K562 (cell line): Measurements from ENCODE around the gene TRIM3. TPM values are rescaled to one million over a fixed set of nuclear protein-coding genes. Genes with fewer than 3 reads are reported as not detected.

ENCODE experiments used
- ATAC-seq: fragments of 200-7000 bp; cut with Tn5 transposase; 3 replicates; pipeline ENCODE4 v1.9.1; 2020; ENCODE audit warnings: moderate library complexity
- BruUV-seq: library from RNA; stranded (reverse); fragments of 400-500 nt; replicated peaks from 2 replicates; lab custom pipeline; 2021; lab: Mats Ljungman, UMichigan
- CTCF ChIA-PET: fragments of 300-600 bp; formaldehyde crosslinking; extraction: SDS; loops from one replicate; lab custom pipeline; 2021; ENCODE audit warnings: low intra/inter-chr PET ratio; lab: Yijun Ruan, JAX
- POLR2A ChIA-PET: fragments of 300-600, 350-650 bp; sonication (Branson Sonifier 250); formaldehyde crosslinking; extraction: SDS; loops from one replicate; lab custom pipeline; 2021; ENCODE audit warnings: antibody characterized with exemption, inconsistent platforms; lab: Yijun Ruan, JAX
- DNase-seq, 4 experiments: peaks; one replicate each; pipeline versions ENCODE4 v3.0.0 to v3.0.0-alpha.2; 2011 to 2018; ENCODE audit warnings: low spot score in 3 of 4, mixed read lengths in 3 of 4; ENCODE audit errors: extremely low read depth in 1 of 4
- FAIRE-seq: peaks from 2 replicates; lab custom pipeline; 2011; peaks lifted over from hg19 to GRCh38; lab: Jason Lieb, UNC
- H2AFZ ChIP-seq: 2 replicates; pipeline ENCODE4 v1.6.0; 2011; ENCODE audit warnings: low read depth, low read length, control low read depth, inconsistent platforms
- H3K27ac ChIP-seq: fragments of 200-600 bp; 3 replicates; pipeline ENCODE4 v1.8.0; 2011; ENCODE audit warnings: low read depth, mild to moderate bottlenecking, control low read depth, inconsistent platforms, low read length, moderate library complexity, mixed read lengths; ENCODE audit errors: extremely low read depth
- H3K27me3 ChIP-seq, 2 experiments: fragments of 300-600 bp in 1 of 2; 2 replicates in 1 of 2; 3 replicates in 1 of 2; pipeline versions ENCODE4 v1.6.0 to v1.8.0; 2011; ENCODE audit warnings: inconsistent platforms in 2 of 2, low read length in 2 of 2, mild to moderate bottlenecking in 1 of 2, mixed read lengths in 1 of 2, moderate library complexity in 1 of 2; ENCODE audit not compliant: control insufficient read depth in 2 of 2, insufficient read depth in 2 of 2
- H3K36me3 ChIP-seq: fragments of 300-600 bp; 3 replicates; pipeline ENCODE4 v1.8.0; 2011; ENCODE audit warnings: mild to moderate bottlenecking, low read length, inconsistent platforms; ENCODE audit not compliant: control insufficient read depth, insufficient read depth
- H3K4me1 ChIP-seq, 2 experiments: fragments of 200-600 bp in 1 of 2; replicated peaks in 1 of 2; 2 replicates in 1 of 2; 3 replicates in 1 of 2; pipeline versions ENCODE4 v1.5.1 to v1.8.0; 2011; ENCODE audit warnings: inconsistent platforms in 2 of 2, low read length in 2 of 2, mild to moderate bottlenecking in 1 of 2, mixed read lengths in 1 of 2, moderate library complexity in 1 of 2; ENCODE audit not compliant: control insufficient read depth in 2 of 2, insufficient read depth in 2 of 2
- H3K4me2 ChIP-seq: 2 replicates; pipeline ENCODE4 v1.6.1; 2011; ENCODE audit warnings: low read length, control low read depth, inconsistent platforms, mixed read lengths; ENCODE audit not compliant: insufficient read depth
- H3K4me3 ChIP-seq: fragments of 200-600 bp; sonication (generic), shearing (Covaris generic); 2 replicates; pipeline ENCODE4 v1.5.1; 2016; ENCODE audit warnings: control low read depth, inconsistent platforms
- H3K79me2 ChIP-seq: fragments of 200-600 bp; 3 replicates; pipeline ENCODE4 v1.8.0; 2011; ENCODE audit warnings: low read length, inconsistent platforms; ENCODE audit not compliant: control insufficient read depth, insufficient read depth
- H3K9ac ChIP-seq, 2 experiments: 2 replicates each; pipeline versions ENCODE4 v1.6.0 to v1.6.1; 2011; ENCODE audit warnings: low read depth in 2 of 2, low read length in 2 of 2, control low read depth in 1 of 2, inconsistent platforms in 1 of 2, mild to moderate bottlenecking in 1 of 2, mixed read lengths in 1 of 2; ENCODE audit not compliant: insufficient read depth in 1 of 2
- H3K9me1 ChIP-seq: one replicate; pipeline ENCODE4 v1.6.0; 2011; ENCODE audit warnings: inconsistent platforms, mild to moderate bottlenecking, low read length, moderate library complexity; ENCODE audit not compliant: control insufficient read depth, insufficient read depth
- H3K9me3 ChIP-seq: replicated peaks from 2 replicates; pipeline ENCODE4 v1.5.1; 2011; ENCODE audit warnings: low read depth, low read length, inconsistent platforms; ENCODE audit not compliant: control insufficient read depth, insufficient read depth
- H4K20me1 ChIP-seq: replicated peaks from 2 replicates; pipeline ENCODE4 v1.6.1; 2011; ENCODE audit warnings: low read length, inconsistent platforms, mixed read lengths; ENCODE audit not compliant: control insufficient read depth, insufficient read depth
- ARID2 ChIP-seq: fragments of 450-650 bp; IDR thresholded peaks from 2 replicates; pipeline ENCODE4 v1.6.1; 2017; ENCODE audit warnings: antibody characterized with exemption, mild to moderate bottlenecking
- CEBPB ChIP-seq: fragments of 450-650 bp; IDR thresholded peaks from 2 replicates; pipeline ENCODE4 v1.6.1; 2016; ENCODE audit warnings: missing genetic modification characterization, missing compliant biosample characterization
- DDX20 ChIP-seq: fragments of 450-650 bp; IDR thresholded peaks from 2 replicates; pipeline ENCODE4 v1.6.1; 2016; ENCODE audit warnings: missing genetic modification characterization, low read depth, mild to moderate bottlenecking, missing compliant biosample characterization, moderate library complexity
- FOXA1 ChIP-seq: fragments of 450-650 bp; IDR thresholded peaks from 2 replicates; pipeline ENCODE4 v1.6.1; 2016; ENCODE audit warnings: mild to moderate bottlenecking, borderline replicate concordance
- HDAC6 ChIP-seq: IDR thresholded peaks from 2 replicates; pipeline ENCODE4 v1.6.1; 2012; ENCODE audit warnings: low read depth, mild to moderate bottlenecking, control low read depth, inconsistent platforms, low read length, moderate library complexity
- POLR2H ChIP-seq: IDR thresholded peaks from 2 replicates; pipeline ENCODE4 v1.6.1; 2016; ENCODE audit warnings: missing genetic modification characterization, low read depth, mild to moderate bottlenecking, control low read depth, missing compliant biosample characterization, moderate library complexity
- SLC30A9 ChIP-seq: fragments of 250-450 bp; sonication (Bioruptor Pico); IDR thresholded peaks from 2 replicates; pipeline ENCODE4 v1.8.0; 2022; ENCODE audit warnings: mild to moderate bottlenecking, moderate library complexity
- SMAD2 ChIP-seq: fragments of 150-350 bp; IDR thresholded peaks from 2 replicates; pipeline ENCODE4 v1.6.1; 2014; ENCODE audit warnings: low read depth, mild to moderate bottlenecking, low read length
- TFE3 ChIP-seq: fragments of 450-650 bp; formaldehyde crosslinking; IDR thresholded peaks from 2 replicates; pipeline ENCODE4 v1.4.0; 2020; ENCODE audit warnings: mild to moderate bottlenecking, mixed read lengths
- ZNF184 ChIP-seq: sonication (generic); formaldehyde crosslinking; IDR thresholded peaks from 2 replicates; pipeline ENCODE4 v1.5.0; 2020; ENCODE audit warnings: missing genetic modification reagents
- in situ Hi-C: fragments of 300-500 bp; cut with MboI; formaldehyde crosslinking; loops from 4 replicates; pipeline ENCODE4 v1.15.0; 2018; ENCODE audit warnings: inconsistent platforms, mixed read lengths
- intact Hi-C: fragments of 100-400 bp; cut with micrococcal nuclease; formaldehyde crosslinking; loops from 2 replicates; pipeline ENCODE4 v1.14.2; 2022
- polyA plus RNA-seq, 8 experiments: library from polyadenylated mRNA; depleted of rRNA in 4 of 8; stranded (reverse) in 5 of 8; unstranded in 3 of 8; fragments of >200 nt; fragmentation: Nextera tagmentation in 2 of 8; fragmentation: Illumina TruSeq in 1 of 8; extraction: Ambion mirVana in 2 of 8; extraction: Trizol in 1 of 8; gene quantifications; 2 replicates each; pipeline versions ENCODE4 v1.2.1 to v1.2.3, GENCODE V29; 2011 to 2014; ENCODE audit warnings: inconsistent platforms in 1 of 8, missing spikeins in 1 of 8
- total RNA-seq, 7 experiments: library from RNA; depleted of rRNA in 6 of 7; stranded (reverse); fragments of >200 nt in 6 of 7; fragmentation: Illumina TruSeq in 2 of 7; extraction: Trizol in 2 of 7; gene quantifications; 2 replicates each; pipeline versions ENCODE4 v1.2.1 to v1.2.3, GENCODE V29; 2011 to 2021; ENCODE audit warnings: low replicate concordance in 1 of 7
- TF ChIP-seq, protein P1 (sequence below): sonication (generic); formaldehyde crosslinking; IDR thresholded peaks from 2 replicates; pipeline ENCODE4 v1.8.0; 2022; ENCODE audit warnings: mild to moderate bottlenecking, missing genetic modification reagents

Gene TRIM3
- total and polyA plus RNA-seq, 9 of the 15 experiments (the other 6 are each of a cell fraction or from before 2014, with no cell fraction given), result 0.45 to 9.2 (median 4.7) TPM

DNA sequence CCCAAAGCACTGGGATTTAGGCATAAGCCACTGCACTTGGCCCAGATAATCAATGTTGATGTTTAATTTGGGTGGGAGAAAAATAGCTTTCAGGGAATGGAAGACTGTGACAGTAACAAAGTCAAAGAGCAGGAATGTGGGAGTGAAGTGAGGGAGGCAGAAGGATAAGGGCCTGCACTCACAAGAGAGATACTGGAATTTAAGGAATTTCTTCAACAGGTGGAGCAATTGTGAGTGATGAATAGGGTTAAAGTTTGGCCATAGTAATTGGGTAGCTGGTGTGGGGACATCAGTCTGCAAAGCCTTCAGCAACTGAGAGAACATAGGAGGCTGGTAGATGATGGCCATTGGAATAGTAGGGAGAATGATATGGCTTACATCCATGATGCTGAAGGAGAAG, 46.2 kb downstream of the TRIM3 start:
- H3K9ac ChIP-seq, result no peak overlapping the region
- no peak overlapping the region for H2AFZ ChIP-seq
- no peak overlapping the region for H3K27ac ChIP-seq
- no peaks in the 10 kb centered on the region for H4K20me1 ChIP-seq
- FAIRE-seq (no peak), ATAC-seq (no peak), DNase-seq (no peak)
- H3K4me2 ChIP-seq, result no peak overlapping the region
- no peaks in the 10 kb centered on the region for H3K4me1 ChIP-seq
- H3K36me3 ChIP-seq, result no peaks in the 10 kb centered on the region
- peaks cover 23 to 38% of the 10 kb centered on the region in 2 experiments; a peak in 4 of 5 replicates for H3K27me3 ChIP-seq
- CTCF ChIA-PET, result no interaction called here
- POLR2A ChIA-PET, result interaction anchor here (0.6 to 1.2 kb wide), 3 partner anchors 35 to 540 kb away, joined by 3 read pairs; no protein-coding TSS in a partner anchor
- no peaks in the 10 kb centered on the region for H3K79me2 ChIP-seq
- intact Hi-C loops, result no loop called here
- no TSS peak for BruUV-seq
- H3K9me3 ChIP-seq, result no peaks in the 10 kb centered on the region
- H3K9me1 ChIP-seq, result no peaks in the 10 kb centered on the region
- TF ChIP-seq FOXA1, result no peak
- no peak for TF ChIP-seq HDAC6
- no peak for TF ChIP-seq POLR2H (tag)
- TF ChIP-seq DDX20 (tag), result no peak
- TF ChIP-seq ARID2, result no peak
- TF ChIP-seq ZNF184, result no peak
- TF ChIP-seq SLC30A9 (CRISPR knock-in tag), result no peak
- TF ChIP-seq SMAD2, result no peak
- TF ChIP-seq CEBPB (tag), result no peak
- TF ChIP-seq TFE3, result no peak
- TF ChIP-seq, protein P1, sequence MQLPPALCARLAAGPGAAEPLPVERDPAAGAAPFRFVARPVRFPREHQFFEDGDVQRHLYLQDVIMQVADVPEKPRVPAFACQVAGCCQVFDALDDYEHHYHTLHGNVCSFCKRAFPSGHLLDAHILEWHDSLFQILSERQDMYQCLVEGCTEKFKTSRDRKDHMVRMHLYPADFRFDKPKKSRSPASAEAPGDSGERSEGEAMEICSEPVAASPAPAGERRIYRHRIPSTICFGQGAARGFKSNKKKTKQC (CRISPR knock-in tag), result no peak
- TF ChIP-seq, all 486 proteins: peak for 0
- no peak overlapping the region for H3K4me3 ChIP-seq
- in situ Hi-C loops, result no loop called here
